ENCODE data around the gene ATG3. TPM values are rescaled to one million over a fixed set of nuclear protein-coding genes. Genes with fewer than 3 reads are reported as not detected.

Gene ATG3
- total RNA-seq, 2 donors from 2014 or later: 36.3 to 42.1 TPM

DNA sequence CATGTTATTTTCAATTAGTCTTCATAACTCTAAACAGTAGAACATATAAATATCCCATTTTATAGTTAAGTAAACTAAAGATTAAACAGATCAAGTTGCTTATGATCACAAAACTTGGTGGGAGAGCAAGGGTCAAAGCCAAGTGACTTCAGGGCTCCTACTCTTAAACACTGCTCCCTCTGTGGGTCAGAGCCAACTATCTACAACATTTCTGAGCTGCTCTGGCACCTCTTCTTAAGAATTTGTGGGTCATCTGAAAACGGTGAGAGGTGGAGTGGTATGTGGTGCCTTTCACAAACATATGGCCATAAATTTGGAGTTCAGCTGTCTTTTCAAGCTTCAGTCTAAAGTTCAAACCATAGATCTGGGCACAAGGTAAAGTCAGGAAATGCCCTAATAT lies 10.9 kb downstream of the ATG3 start:
- Mint-ChIP-seq H3K36me3 (ENCODE audit: low read depth) (peaks cover 56% of the 10 kb centered on the region), H3K27ac (no peak overlapping the region), H3K4me1 (no peaks in the 10 kb centered on the region), H3K27me3 (ENCODE audit: insufficient read depth) (no peaks in the 10 kb centered on the region), H3K9me3 (peaks cover 13% of the 10 kb centered on the region), H3K4me3 (no peak overlapping the region)
- 83 to 88% methylated on average over 1 of the region's 1 CpG for WGBS, 2 experiments (ENCODE audit: insufficient coverage in 1 of 2, insufficient read length in 1 of 2)
- Histone ChIP-seq H3K27ac (ENCODE audit: low read depth, low read length) (no peak overlapping the region), H3K9ac (ENCODE audit: extremely low read depth, low read length, poor library complexity, severe bottlenecking) (no peak overlapping the region), H3K36me3 (ENCODE audit: control insufficient read depth, insufficient read depth, low read length) (peaks cover 31% of the 10 kb centered on the region), H3K9me3 (ENCODE audit: control insufficient read depth, low read length) (peaks cover 24% of the 10 kb centered on the region), H3K27me3 (ENCODE audit: control insufficient read depth, insufficient read depth, low read length, poor library complexity, severe bottlenecking) (no peaks in the 10 kb centered on the region), H3K4me3 (ENCODE audit: low read length) (no peak overlapping the region), H3K4me1 (ENCODE audit: control insufficient read depth, insufficient read depth, low read length) (no peaks in the 10 kb centered on the region)
- no peak for DNase-seq
- TF ChIP-seq, protein P1, sequence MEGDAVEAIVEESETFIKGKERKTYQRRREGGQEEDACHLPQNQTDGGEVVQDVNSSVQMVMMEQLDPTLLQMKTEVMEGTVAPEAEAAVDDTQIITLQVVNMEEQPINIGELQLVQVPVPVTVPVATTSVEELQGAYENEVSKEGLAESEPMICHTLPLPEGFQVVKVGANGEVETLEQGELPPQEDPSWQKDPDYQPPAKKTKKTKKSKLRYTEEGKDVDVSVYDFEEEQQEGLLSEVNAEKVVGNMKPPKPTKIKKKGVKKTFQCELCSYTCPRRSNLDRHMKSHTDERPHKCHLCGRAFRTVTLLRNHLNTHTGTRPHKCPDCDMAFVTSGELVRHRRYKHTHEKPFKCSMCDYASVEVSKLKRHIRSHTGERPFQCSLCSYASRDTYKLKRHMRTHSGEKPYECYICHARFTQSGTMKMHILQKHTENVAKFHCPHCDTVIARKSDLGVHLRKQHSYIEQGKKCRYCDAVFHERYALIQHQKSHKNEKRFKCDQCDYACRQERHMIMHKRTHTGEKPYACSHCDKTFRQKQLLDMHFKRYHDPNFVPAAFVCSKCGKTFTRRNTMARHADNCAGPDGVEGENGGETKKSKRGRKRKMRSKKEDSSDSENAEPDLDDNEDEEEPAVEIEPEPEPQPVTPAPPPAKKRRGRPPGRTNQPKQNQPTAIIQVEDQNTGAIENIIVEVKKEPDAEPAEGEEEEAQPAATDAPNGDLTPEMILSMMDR (conservative IDR thresholded peaks at IDR 0.05): peak; percentile 57

DNA sequence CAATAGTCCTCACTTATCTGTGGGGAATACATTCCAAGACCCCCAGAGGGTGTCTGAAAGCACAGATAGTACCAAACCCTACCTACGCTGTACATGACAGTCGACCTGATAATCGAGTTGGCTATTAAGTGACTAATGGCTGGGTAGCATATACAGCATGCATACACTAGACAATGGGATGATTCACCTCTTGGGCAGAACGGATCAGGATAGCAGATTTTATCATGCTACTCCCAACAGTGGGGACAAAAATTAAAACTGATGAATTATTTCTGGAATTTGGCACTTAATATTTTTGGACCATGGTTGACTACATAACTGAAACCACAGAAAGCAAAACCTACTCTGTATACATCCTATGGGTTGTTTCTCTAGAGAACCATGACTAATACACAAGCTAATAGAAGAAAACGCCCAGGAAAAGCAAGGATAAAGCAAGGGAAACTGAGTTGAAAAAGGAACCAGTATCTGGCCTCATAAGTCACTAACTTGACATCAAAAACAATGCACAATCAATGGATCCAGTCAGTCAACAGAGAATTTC lies 15.5 kb downstream of the ATG3 start:
- Histone ChIP-seq H3K27ac (ENCODE audit: low read depth, low read length) (no peak overlapping the region), H3K36me3 (ENCODE audit: control insufficient read depth, insufficient read depth, low read length) (peaks cover 44% of the 10 kb centered on the region), H3K9ac (ENCODE audit: extremely low read depth, low read length, poor library complexity, severe bottlenecking) (no peak overlapping the region), H3K27me3 (ENCODE audit: control insufficient read depth, insufficient read depth, low read length, poor library complexity, severe bottlenecking) (no peaks in the 10 kb centered on the region), H3K4me1 (ENCODE audit: control insufficient read depth, insufficient read depth, low read length) (no peaks in the 10 kb centered on the region), H3K9me3 (ENCODE audit: control insufficient read depth, low read length) (peaks cover under 1% of the 10 kb centered on the region), H3K4me3 (ENCODE audit: low read length) (no peak overlapping the region)
- peaks cover 46% of the 10 kb centered on the region for H3K36me3 Mint-ChIP-seq (ENCODE audit: low read depth)
- TF ChIP-seq, protein P1 (conservative IDR thresholded peaks at IDR 0.05): no peak
- no peaks in the 10 kb centered on the region for H3K27me3 Mint-ChIP-seq (ENCODE audit: insufficient read depth)
- WGBS, 2 experiments (ENCODE audit: insufficient coverage in 1 of 2, insufficient read length in 1 of 2): 80 to 92% methylated on average over 4 to 5 of the region's 5 CpGs
- no peak overlapping the region for H3K4me3 Mint-ChIP-seq
- H3K27ac Mint-ChIP-seq: no peak overlapping the region
- no peaks in the 10 kb centered on the region for H3K4me1 Mint-ChIP-seq
- no peaks in the 10 kb centered on the region for H3K9me3 Mint-ChIP-seq
- no peak for DNase-seq

DNA sequence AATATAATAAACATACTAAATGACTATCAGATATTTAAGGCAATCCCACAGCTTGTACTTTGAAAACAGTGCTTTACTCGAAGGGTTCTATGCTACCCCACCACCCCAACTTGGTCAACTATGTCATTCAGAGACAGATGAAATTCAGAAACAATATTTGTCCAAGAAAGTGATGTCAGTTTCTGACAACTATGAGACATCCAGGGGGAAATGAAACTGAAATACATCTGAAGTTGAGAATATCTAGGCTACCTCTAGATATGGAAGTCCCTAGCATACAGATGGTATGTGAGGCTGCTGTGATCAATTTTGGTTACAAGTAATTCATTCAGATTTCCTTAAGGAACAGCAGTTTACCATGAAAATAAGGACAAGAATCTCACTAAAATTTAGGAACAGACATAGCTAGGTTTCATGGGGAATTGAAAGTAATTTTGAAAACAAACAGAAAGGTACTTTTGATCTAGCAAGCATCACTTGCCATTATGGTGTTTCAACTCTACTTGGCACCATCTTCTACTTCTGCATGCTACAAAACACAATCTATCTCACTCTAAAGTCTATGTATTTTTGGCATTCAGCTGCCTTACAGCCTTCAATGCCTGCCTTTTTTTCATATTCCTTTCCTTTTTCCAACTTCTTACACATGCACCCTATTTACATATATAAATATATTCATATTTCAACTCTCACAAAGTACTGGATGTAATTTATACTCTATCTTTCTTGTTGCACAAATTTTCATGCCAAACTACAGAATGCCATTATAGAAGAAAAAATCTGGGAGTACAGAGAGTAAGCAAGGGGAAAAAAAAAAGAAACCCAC lies 21.7 kb downstream of the ATG3 start:
- no peaks in the 10 kb centered on the region for H3K4me1 ChIP-seq (ENCODE audit: control insufficient read depth, insufficient read depth, low read length)
- H3K36me3 Mint-ChIP-seq (ENCODE audit: low read depth): peaks cover 37% of the 10 kb centered on the region
- no peak overlapping the region for H3K4me3 ChIP-seq (ENCODE audit: low read length)
- H3K4me3 Mint-ChIP-seq: no peak overlapping the region
- no peak overlapping the region for H3K9ac ChIP-seq (ENCODE audit: extremely low read depth, low read length, poor library complexity, severe bottlenecking)
- H3K9me3 Mint-ChIP-seq: no peaks in the 10 kb centered on the region
- no peaks in the 10 kb centered on the region for H3K27me3 Mint-ChIP-seq (ENCODE audit: insufficient read depth)
- TF ChIP-seq, protein P1 (conservative IDR thresholded peaks at IDR 0.05): no peak
- H3K9me3 ChIP-seq (ENCODE audit: control insufficient read depth, low read length): no peaks in the 10 kb centered on the region
- DNase-seq: no peak
- H3K27me3 ChIP-seq (ENCODE audit: control insufficient read depth, insufficient read depth, low read length, poor library complexity, severe bottlenecking): no peaks in the 10 kb centered on the region
- H3K27ac Mint-ChIP-seq: no peak overlapping the region
- 96% methylated on average over 1 of the region's 1 CpG; no CpG with 5 or more reads in 1 of the 2 experiments for WGBS, 2 experiments (ENCODE audit: insufficient coverage in 1 of 2, insufficient read length in 1 of 2)
- H3K36me3 ChIP-seq (ENCODE audit: control insufficient read depth, insufficient read depth, low read length): peaks cover 46% of the 10 kb centered on the region
- no peak overlapping the region for H3K27ac ChIP-seq (ENCODE audit: low read depth, low read length)
- no peaks in the 10 kb centered on the region for H3K4me1 Mint-ChIP-seq

All from endodermal cell (in vitro differentiated cells).